Duodenal mucosa (tissue), 2 donors: ENCODE data around the gene BLID.

Experiments used
- H3K27ac ChIP-seq: one replicate; pipeline ENCODE4 v1.7.0; 2013; ENCODE audit warnings: low read depth, low read length
- H3K27me3 ChIP-seq, 2 donors: one replicate each; pipeline ENCODE4 v1.7.0; 2013; ENCODE audit warnings: low read length in 2 of 2, control low read depth in 1 of 2; ENCODE audit not compliant: insufficient read depth in 2 of 2, control insufficient read depth in 1 of 2
- H3K36me3 ChIP-seq, 2 donors: one replicate each; pipeline ENCODE4 v1.7.0; 2013; ENCODE audit warnings: low read length in 2 of 2, control low read depth in 1 of 2; ENCODE audit not compliant: insufficient read depth in 2 of 2, control insufficient read depth in 1 of 2
- H3K4me1 ChIP-seq, 2 donors: one replicate each; pipeline ENCODE4 v1.7.0; 2013; ENCODE audit warnings: low read length in 2 of 2, control low read depth in 1 of 2; ENCODE audit not compliant: insufficient read depth in 2 of 2, control insufficient read depth in 1 of 2
- H3K4me3 ChIP-seq, 2 donors: one replicate each; pipeline ENCODE4 v1.7.0; 2013; ENCODE audit warnings: low read length in 2 of 2, low read depth in 1 of 2
- H3K9ac ChIP-seq, 2 donors: one replicate each; pipeline ENCODE4 v1.7.0; 2013; ENCODE audit warnings: low read length in 2 of 2, low read depth in 1 of 2
- H3K9me3 ChIP-seq, 2 donors: one replicate each; pipeline ENCODE4 v1.7.0; 2013; ENCODE audit warnings: low read length in 2 of 2, control low read depth in 1 of 2; ENCODE audit not compliant: control insufficient read depth in 1 of 2

The BLID gene

DNA sequence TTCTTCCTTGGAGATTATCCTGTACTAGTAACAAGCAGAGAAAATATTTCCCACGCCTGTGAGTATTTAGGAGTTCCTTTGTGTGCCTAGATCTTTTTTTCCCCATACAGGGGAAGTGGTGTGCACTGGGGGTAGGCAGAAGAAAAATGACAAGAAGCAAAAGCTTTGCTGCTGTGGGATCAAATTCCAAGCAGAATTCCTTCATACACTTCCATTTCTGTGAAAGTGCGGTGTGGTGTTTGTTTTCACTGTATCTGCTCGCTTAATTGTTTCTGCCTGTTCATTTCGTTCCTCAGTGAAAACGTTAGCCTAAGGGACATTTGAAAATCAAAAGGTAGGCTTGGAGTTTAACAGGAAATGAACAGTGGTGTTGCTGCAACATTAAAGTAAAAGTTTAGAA, 47.9 kb downstream of the BLID start:
- Histone ChIP-seq H3K4me3 (no peak overlapping the region), H3K4me1 (no peaks in the 10 kb centered on the region), H3K27me3 (peaks cover 0 to 3% of the 10 kb centered on the region in 2 donors), H3K9me3 (no peaks in the 10 kb centered on the region), H3K9ac (no peak overlapping the region), H3K36me3 (no peaks in the 10 kb centered on the region), H3K27ac (no peak overlapping the region)
